Erythroblast (primary cell): ENCODE data around the gene A1CF.

Experiments
- GATA1 ChIP-seq: IDR thresholded peaks from 2 replicates; pipeline ENCODE4 v1.6.1; 2011; ENCODE audit warnings: low read depth, mild to moderate bottlenecking, control low read depth, low read length, moderate library complexity
- POLR2A ChIP-seq: IDR thresholded peaks from 2 replicates; pipeline ENCODE4 v1.6.1; 2011; ENCODE audit warnings: mild to moderate bottlenecking, low read length

GRCh38 chr10:50809596-50809995, 75.8 kb downstream of the A1CF start:
- TF ChIP-seq POLR2A (no peak), GATA1 (no peak)
